GM18498 (cell line): ENCODE results near the gene CDH4.

Source experiments
- ATAC-seq: cut with Tn5 transposase; IDR thresholded peaks from one replicate; pipeline ENCODE4 v1.9.1; 2021; ENCODE audit warnings: mild to moderate bottlenecking, moderate library complexity; ENCODE audit not compliant: unreplicated experiment

Gene CDH4

GRCh38 chr20:61613917-61614705, 362.1 kb downstream of the CDH4 start:
- no peak for ATAC-seq

DNA sequence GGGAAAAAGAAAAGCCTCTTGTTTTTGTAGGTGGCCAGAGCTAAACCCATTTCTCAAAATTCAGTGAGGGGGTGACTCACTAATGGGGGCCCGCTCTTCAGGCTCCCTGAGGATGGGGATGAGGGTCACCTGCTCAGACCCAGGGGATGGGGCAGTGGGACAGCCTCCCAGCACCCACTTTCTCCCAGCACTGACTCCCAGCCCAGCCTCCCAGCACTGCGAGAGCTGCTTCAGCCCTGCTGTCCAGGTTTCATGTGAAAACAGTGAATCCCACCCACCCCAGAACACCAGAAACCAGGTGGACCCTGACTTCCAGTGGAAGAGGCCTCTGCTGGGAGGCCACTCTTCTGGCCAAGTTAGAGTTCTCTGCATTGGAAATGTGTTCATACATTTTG, 362.6 kb downstream of the CDH4 start:
- ATAC-seq: no peak

DNA sequence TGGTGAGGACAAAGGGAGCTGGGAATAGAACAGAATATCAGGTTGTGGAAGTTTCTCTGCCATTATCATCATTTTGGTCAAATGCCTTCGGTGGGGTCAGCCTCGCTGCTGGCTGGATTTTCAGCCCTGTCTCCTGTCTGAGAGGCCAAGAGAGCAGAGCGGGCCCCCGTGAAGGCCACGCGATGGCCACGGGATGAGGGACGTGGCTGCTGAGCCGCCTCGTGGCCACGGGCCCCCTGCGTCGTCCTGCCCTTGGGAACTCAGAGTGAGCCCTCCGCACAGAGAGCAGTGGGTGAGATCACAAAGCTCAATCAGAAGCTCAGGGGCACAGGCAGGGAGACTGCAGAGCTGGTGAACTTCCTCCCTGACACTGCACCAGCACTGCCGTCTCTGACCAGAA, 363.7 kb downstream of the CDH4 start:
- no peak for ATAC-seq

DNA sequence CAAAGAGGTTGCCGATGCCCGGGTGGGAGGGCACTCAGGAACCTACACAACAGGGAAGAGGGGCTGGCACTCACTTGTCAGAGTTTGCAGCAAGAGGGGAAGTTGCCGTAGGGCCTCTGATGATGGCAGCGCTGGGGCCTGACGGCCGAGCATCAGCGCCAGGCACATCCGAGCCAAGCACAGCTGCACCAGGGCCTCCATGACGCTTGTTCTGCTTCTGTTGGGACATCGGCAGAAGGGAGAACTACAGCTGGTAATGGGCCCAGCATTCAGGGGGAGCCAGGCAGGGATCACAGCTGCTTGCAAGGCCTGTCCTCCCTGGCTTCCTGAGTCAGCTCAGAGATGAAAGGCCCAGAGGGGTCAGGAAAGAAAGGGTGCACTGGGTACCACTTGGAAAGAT, 367.7 kb downstream of the CDH4 start:
- no peak for ATAC-seq

DNA sequence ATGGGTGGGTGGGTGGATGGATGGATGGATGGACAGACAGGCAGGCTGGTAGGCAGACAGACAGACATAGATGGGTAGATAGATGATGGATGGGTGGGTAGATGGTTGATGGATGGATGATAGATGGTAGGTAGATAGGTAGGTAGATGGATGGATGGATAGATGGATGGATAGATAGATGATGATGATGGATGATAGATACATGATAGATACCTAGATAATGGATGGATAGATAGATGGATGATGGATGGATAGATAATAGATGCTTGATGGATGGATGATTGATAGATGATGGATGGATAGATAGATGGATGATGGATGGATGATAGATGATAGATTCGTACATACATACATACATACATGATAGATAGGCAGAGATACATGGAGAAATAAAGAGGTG, 368.1 kb downstream of the CDH4 start:
- no peak for ATAC-seq

GRCh38 chr20:61621035-61621730, 369.1 kb downstream of the CDH4 start:
- ATAC-seq: no peak

DNA sequence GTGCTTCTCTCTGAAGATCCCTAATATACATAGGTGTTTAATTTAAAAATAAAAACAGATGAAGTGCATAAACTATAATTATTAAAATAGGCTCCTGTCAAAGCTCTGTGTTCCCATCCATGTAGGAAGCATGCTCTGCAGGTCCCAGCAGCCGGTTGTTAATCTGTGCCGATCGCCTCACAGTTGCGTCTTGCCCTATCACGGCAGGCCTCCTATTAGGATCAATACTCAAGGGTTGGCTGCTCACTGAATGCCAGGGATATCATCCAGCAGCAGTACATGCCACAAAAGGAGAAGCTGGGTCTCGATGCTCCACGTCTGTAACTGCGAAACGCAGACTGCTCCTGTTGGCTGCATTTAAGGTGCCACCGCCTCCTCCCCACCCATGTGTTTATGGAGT, 369.8 kb downstream of the CDH4 start:
- ATAC-seq: no peak

GRCh38 chr20:61623451-61623850, 371.4 kb downstream of the CDH4 start:
- no peak for ATAC-seq

DNA sequence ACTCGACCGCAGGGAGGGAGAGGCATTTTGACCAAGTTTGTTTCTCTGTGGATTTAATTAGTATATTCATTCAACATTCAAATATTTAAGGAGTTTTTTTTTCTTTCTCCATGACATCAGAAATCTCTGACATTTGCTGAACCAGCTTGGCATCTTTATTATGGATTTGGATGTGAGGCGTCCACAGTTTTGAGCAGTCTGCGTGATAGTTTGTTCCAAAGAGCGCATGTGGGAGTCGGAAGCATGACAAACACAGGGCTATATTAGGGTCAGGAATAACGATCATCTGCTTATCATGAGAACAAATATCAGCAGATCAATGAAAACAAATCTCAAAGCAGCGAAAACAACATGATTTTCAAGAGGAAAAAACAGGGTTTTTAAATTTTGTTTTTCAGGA, 373.2 kb downstream of the CDH4 start:
- no peak for ATAC-seq

DNA sequence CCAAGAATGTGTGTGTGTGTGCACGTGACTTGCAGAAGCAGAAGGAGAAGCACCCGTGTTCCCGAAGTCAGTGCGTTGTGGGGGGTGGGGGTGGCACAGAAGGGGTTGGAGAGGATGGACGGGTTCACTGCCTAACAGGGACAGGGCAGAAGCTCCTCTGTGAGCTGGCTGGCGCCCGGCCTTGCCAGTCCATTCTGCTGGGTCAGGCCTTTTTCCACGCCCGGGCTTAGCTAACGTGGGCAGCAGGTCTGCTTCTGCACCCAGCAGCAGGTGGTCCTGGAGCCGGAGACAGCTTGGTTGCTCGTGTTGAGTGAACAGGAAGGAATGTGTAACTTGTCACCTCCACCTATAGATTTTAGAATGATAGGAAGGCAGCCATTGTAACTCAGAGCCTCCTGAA, 374.4 kb downstream of the CDH4 start:
- no peak for ATAC-seq

DNA sequence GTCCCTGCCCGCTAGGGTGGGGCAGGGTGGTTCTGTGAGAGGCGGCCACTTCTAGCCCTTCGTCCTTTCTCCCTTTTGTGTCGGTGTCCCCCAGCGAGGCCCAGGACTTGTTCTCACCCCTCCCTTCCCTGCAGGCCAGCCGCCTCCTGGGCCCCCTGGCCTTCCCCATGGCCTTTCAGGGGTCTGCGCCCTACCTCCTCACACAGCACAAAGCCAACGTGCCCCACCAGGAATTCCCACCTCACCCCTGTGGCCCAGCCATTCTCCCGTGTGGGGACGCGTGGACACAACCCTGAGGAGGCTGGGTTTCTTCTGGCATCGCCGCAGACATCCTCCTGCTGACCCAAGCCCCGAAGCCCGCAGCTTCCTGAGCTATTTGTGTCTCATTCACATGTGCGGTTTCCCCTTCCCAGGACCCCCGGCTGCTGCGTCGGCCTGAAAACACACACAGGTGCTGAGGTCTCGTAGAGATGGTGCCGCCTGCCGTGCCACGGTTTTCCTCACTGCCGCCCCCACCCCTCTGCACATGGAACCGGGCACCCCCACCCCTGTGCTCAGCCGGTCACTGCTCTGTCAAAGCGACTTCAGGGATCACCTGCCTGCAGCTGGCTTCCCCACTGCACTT, 375.8 kb downstream of the CDH4 start:
- no peak for ATAC-seq

GRCh38 chr20:61628480-61628879, 376.4 kb downstream of the CDH4 start:
- no peak for ATAC-seq

- no peak for ATAC-seq
These were observed 377.0 kb downstream of the CDH4 start for GRCh38 chr20:61628901-61629601.

DNA sequence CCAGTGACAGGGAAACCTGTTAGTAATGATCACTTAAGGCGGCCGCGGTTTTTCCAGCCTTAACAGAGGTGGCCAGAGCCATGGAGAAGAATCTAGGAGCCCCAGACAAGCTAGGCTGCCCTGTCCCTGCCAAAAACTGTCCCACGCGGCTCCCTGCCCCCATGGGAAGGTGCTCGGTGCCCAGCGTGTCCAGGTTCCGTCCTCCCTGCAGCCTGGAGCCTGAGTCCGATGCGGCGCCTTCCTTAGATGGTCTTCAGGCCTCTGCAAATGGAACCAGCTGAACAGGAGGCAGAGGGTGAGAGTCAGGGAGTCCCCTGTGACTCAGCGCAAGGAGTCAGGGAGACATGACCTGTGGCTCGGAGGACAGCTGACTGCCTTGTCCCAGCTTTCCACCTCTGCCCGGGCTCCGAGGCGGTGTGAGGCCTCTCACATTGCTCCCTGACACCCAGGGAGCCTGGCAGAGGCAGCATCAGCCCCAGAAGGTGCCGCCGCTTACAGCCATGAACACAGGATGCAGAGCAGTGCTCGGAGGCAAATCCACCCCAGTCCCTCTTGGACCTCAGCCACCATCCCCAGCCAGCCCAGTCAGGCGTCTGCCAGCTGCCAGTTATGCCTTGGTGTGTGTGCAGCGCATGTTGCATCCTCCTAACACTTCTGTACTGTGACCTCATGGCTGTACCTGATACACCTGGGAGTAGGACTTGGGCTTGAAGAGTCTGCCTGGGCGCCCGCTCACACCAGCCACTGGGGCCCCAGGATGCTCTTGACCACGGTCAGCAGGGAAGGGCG, 377.7 kb downstream of the CDH4 start:
- no peak for ATAC-seq

DNA sequence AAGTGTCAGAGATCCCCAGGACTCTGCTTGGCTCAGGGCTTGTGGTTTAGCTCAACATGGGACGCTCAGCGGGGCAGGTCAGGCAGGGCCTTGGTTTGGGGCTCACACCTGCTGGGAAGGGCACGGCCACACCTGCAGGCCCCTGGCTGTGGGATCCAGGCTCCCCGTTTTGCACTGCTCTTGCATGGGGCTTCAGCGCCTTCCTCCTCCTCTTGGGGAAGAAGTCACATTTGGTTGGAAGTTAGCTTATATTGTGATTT, 378.3 kb downstream of the CDH4 start:
- no peak for ATAC-seq

DNA sequence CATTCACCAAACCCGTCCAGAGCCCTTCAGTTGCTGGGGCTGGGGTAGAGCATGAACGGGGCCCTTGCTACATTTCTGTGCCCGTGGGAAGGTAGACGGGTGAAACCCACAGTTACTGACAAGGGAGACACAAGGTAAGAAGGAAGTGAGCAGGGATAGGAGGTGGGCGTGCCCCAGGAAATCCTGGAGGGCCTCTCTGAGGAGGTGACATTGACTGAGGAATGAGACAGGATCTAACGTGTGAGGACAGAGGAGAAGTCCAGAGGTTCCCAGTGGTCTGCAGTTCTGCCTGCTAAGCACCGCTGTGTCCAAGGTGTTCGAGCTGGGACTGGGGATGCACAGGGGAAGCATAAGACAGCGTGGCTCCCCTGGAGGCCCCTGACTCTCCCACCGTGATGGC, 378.8 kb downstream of the CDH4 start:
- ATAC-seq: no peak

DNA sequence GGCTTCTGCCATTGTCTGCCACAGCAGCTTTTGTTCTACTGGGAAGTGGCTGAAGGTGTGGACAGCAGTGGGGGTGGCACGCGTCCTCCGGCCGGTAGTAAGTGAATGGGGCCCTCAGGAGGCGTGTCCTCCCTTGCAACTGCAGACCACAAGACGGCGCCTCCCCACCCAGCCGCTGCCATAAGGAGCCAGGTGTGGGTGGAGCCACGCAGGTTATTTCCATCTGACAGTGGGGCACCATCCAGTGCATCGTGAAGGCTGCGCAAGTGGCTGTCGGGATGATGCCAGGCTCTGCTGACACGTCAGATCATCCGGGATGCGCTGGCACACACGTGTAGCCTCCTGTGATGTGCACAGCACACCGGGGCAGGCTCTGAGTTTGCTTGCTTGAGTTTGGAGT, 379.7 kb downstream of the CDH4 start:
- no peak for ATAC-seq

DNA sequence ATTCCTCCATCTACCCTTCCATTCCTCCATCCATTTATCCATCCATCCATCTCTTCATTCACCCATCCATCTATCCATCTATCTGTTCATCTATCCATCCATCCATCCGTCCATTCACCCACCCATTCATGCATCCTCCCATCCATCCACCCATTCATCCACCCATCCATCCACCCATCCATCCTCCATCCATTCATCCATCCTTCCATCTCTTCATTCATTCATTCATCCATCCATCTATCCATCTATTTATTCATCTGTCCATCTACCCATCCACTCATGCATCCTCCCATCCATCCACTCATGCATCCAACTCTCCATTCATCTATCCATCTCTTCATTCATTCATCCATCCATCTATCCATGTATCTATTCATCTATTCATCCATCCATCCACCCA, 380.9 kb downstream of the CDH4 start:
- ATAC-seq: no peak

GRCh38 chr20:61634376-61635145, 382.5 kb downstream of the CDH4 start:
- no peak for ATAC-seq

DNA sequence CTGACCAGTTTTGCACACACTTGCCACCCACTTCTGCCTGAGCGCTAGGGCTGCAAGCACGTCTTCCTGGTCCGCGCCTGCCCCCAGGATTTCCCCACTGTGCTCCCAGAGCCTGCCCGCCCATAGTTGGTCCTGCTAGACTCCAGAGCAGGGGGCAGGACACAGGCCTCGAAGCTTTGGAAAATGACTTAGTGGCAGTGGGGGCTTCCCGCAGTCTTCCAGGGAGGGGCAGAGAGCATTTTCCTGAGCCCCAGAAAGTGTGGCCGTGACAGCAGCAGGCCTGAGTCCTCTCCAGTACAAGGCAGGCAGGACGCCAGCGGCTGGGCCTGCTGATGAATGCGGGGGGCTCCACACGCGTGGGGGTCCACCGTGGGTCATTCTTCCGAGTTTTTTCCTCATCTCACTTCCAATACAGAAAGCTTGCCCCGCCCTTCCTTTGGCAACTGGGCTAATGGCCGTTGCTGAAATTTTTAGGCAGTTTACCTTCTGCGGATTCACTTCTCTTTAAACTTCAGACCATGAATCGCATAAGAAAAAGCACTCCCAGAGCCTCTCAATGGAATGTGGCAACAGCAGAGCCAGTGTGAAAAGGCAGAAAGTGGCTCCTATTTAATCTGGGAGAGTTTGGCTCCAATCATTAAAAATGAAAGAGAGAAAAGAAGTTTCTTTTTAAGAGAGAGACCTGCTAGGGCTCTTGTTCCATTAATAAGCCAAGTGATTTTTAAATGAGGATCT, 383.8 kb downstream of the CDH4 start:
- no peak for ATAC-seq
